Ovary (tissue), 9 donors: ENCODE measurements around the gene MAPK8. TPM values are rescaled to one million over a fixed set of nuclear protein-coding genes. Genes with fewer than 3 reads are reported as not detected.

Experiments
- DNase-seq, 5 donors: peaks; one replicate each; pipeline ENCODE4 v3.0.0-alpha.2; 2019 to 2020
- H3K27ac ChIP-seq, 2 donors: fragments of 200-600 bp; one replicate each; pipeline versions ENCODE4 v1.5.1 to v1.8.0; 2019 to 2022
- H3K27me3 ChIP-seq: fragments of 200-600 bp; one replicate; pipeline ENCODE4 v1.8.0; 2022
- H3K36me3 ChIP-seq: fragments of 200-600 bp; sonication (generic); one replicate; pipeline ENCODE4 v1.5.1; 2019
- H3K4me1 ChIP-seq: one replicate; pipeline ENCODE4 v1.8.1; 2013; ENCODE audit warnings: mild to moderate bottlenecking, moderate library complexity; ENCODE audit not compliant: insufficient read depth
- H3K4me3 ChIP-seq: fragments of 200-600 bp; sonication (generic); one replicate; pipeline ENCODE4 v1.5.1; 2017
- H3K9me3 ChIP-seq, 2 donors: fragments of 200-600 bp in 1 of 2; sonication (generic) in 1 of 2; one replicate each; pipeline versions ENCODE4 v1.5.1 to v1.8.1; 2013 to 2019; ENCODE audit warnings: mild to moderate bottlenecking in 1 of 2, moderate library complexity in 1 of 2
- CTCF ChIP-seq, 3 donors: fragments of 450-650 bp in 2 of 3; fragments of 200-600 bp in 1 of 3; IDR thresholded peaks; one replicate each; pipeline versions ENCODE4 v1.5.1 to v1.8.0; 2016 to 2022; ENCODE audit warnings: antibody characterized with exemption in 3 of 3, mild to moderate bottlenecking in 1 of 3
- EP300 ChIP-seq: sonication (generic); formaldehyde crosslinking; IDR thresholded peaks from one replicate; pipeline ENCODE4 v1.6.1; 2017; ENCODE audit warnings: antibody characterized with exemption
- POLR2A ChIP-seq: fragments of 450-650 bp; IDR thresholded peaks from one replicate; pipeline ENCODE4 v1.6.1; 2017; ENCODE audit warnings: antibody characterized with exemption, mild to moderate bottlenecking, moderate library complexity
- WGBS, 3 donors: extraction: QIAGEN DNeasy Blood & Tissue Kit in 1 of 3; methylation state at CpG; one replicate each; pipeline versions ENCODE4 v1.1.5 to v1.1.7; 2013 to 2017; 5-methylcytosine and 5-hydroxymethylcytosine counted together
- intact Hi-C, 4 donors: fragments of 100-400 bp; cut with DNase I; formaldehyde crosslinking; loops; one replicate each; pipeline versions ENCODE4 v1.11.0 to v1.15.1; 2022 to 2023
- polyA plus RNA-seq, 2 donors: library from polyadenylated mRNA; stranded (reverse); fragments of 200-250 nt in 1 of 2; fragments of 350-450 nt in 1 of 2; fragmentation: Illumina TruSeq in 1 of 2; extraction: RNeasy Lipid Tissue Mini Kit (QIAGEN cat#74804) in 1 of 2; gene quantifications; one replicate each; pipeline ENCODE4 v1.2.3, GENCODE V29; 2013 to 2014
- total RNA-seq, 7 donors: library from RNA; depleted of rRNA in 2 of 7; stranded (reverse); fragments of >200 nt in 2 of 7; fragmentation: NEBNext Ultra II Directional in 3 of 7; extraction: Animal tissue kit (Norgen Biotek cat#: 25700) in 3 of 7; gene quantifications; one replicate each; pipeline versions ENCODE4 v1.1.0 to v1.2.4, GENCODE V29; 2016 to 2023
- donor health status: DM: no; HTN: no; CAD: no; lungs with moderate emphysema.
- donor health status: DM: no; HTN: no; CAD: no.
- donor health status: Bipolar disorder and iron deficiency.
- donor health status: DM: yes; HTN: yes; CAD: no.
- donor health status: DM: no; HTN: no; CAD: no.
- donor health status: DM: yes; HTN: yes; CAD: no.

Gene MAPK8
- total and polyA plus RNA-seq, 9 donors: 21.9 to 110 (median 68.6) TPM

GRCh38 chr10:48442090-48442808 is 135.8 kb downstream of the MAPK8 start:
- Histone ChIP-seq H3K9me3 (no peaks in the 10 kb centered on the region), H3K27me3 (no peaks in the 10 kb centered on the region), H3K4me3 (no peak overlapping the region), H3K36me3 (no peaks in the 10 kb centered on the region), H3K4me1 (peaks cover 5% of the 10 kb centered on the region), H3K27ac (no peak overlapping the region)
- DNase-seq: no peak
- no peak for TF ChIP-seq POLR2A
- no peak for TF ChIP-seq EP300
- TF ChIP-seq CTCF (IDR thresholded peaks at IDR 0.05): no peak
- intact Hi-C loops: no loop called here
- 85 to 87% (median 85%) methylated on average over 11 of the region's 11 CpGs for WGBS, 3 donors

- WGBS, 3 donors: 74 to 81% (median 81%) methylated on average over 5 of the region's 5 CpGs
Observed at GRCh38 chr10:48442809-48443177, 136.3 kb downstream of the MAPK8 start.

GRCh38 chr10:48444266-48444665 is 137.8 kb downstream of the MAPK8 start:
- H3K4me3 ChIP-seq: no peak overlapping the region
- H3K9me3 ChIP-seq: no peaks in the 10 kb centered on the region
- H3K36me3 ChIP-seq: no peaks in the 10 kb centered on the region
- intact Hi-C loops: no loop called here
- 53 to 85% (median 79%) methylated on average over 2 of the region's 2 CpGs for WGBS, 3 donors
- DNase-seq: no peak
- peaks cover 3% of the 10 kb centered on the region for H3K4me1 ChIP-seq
- no peak for TF ChIP-seq CTCF (IDR thresholded peaks at IDR 0.05)
- no peak for TF ChIP-seq POLR2A
- TF ChIP-seq EP300: no peak
- H3K27me3 ChIP-seq: no peaks in the 10 kb centered on the region
- H3K27ac ChIP-seq: no peak overlapping the region

More at GRCh38 chr10:48442809-48443177, 136.3 kb downstream of the MAPK8 start:
- intact Hi-C loops: no loop called here
- H3K4me3 ChIP-seq: no peak overlapping the region
- H3K27ac ChIP-seq: no peak overlapping the region
- no peaks in the 10 kb centered on the region for H3K36me3 ChIP-seq
- H3K4me1 ChIP-seq: peaks cover 5% of the 10 kb centered on the region
- no peak for TF ChIP-seq POLR2A
- no peak for TF ChIP-seq EP300
- no peak for TF ChIP-seq CTCF (IDR thresholded peaks at IDR 0.05)
- no peaks in the 10 kb centered on the region for H3K9me3 ChIP-seq
- no peak for DNase-seq
- no peaks in the 10 kb centered on the region for H3K27me3 ChIP-seq

- Histone ChIP-seq H3K4me3 (no peak overlapping the region), H3K27ac (no peak overlapping the region), H3K4me1 (peaks cover 3% of the 10 kb centered on the region), H3K36me3 (no peaks in the 10 kb centered on the region), H3K9me3 (no peaks in the 10 kb centered on the region), H3K27me3 (no peaks in the 10 kb centered on the region)
- WGBS, 3 donors: 84 to 88% (median 85%) methylated on average over 18 to 20 of the region's 20 CpGs
- TF ChIP-seq CTCF (IDR thresholded peaks at IDR 0.05) (no peak), POLR2A (no peak), EP300 (no peak)
- peak in 1 of 5 donors; percentile 34 for DNase-seq
- intact Hi-C loops: no loop called here
Observed at GRCh38 chr10:48444861-48445841, 138.7 kb downstream of the MAPK8 start.
